G401.6 (cell line): ENCODE results near the gene ZNF777.

ENCODE experiments used
- FAIRE-seq: peaks from 2 replicates; lab custom pipeline; 2012; peaks lifted over from hg19 to GRCh38; lab: Jason Lieb, UNC

The ZNF777 gene

DNA sequence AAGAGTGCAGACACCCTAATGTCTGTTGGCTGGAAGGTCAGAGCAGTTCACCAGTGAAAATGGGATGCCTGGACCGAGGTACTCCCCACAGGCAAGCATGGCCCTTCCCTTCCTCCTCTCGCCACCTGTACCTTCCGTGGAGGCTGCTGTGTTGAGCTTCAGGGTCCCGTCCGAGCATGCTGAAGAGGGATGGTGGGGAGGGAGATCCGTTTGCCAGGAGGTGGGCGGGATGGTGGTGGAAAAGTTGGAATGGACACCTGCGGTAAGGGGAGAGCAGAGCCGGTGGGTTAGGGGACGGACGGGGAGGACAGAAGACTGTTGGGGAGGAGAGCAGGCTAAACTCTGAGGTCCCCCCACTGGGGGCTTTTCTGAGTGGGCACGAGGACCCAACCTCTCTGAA, 15.9 kb upstream of the ZNF777 start:
- FAIRE-seq = no peak

GRCh38 chr7:149475121-149476045, 14.5 kb upstream of the ZNF777 start:
- no peak for FAIRE-seq

DNA sequence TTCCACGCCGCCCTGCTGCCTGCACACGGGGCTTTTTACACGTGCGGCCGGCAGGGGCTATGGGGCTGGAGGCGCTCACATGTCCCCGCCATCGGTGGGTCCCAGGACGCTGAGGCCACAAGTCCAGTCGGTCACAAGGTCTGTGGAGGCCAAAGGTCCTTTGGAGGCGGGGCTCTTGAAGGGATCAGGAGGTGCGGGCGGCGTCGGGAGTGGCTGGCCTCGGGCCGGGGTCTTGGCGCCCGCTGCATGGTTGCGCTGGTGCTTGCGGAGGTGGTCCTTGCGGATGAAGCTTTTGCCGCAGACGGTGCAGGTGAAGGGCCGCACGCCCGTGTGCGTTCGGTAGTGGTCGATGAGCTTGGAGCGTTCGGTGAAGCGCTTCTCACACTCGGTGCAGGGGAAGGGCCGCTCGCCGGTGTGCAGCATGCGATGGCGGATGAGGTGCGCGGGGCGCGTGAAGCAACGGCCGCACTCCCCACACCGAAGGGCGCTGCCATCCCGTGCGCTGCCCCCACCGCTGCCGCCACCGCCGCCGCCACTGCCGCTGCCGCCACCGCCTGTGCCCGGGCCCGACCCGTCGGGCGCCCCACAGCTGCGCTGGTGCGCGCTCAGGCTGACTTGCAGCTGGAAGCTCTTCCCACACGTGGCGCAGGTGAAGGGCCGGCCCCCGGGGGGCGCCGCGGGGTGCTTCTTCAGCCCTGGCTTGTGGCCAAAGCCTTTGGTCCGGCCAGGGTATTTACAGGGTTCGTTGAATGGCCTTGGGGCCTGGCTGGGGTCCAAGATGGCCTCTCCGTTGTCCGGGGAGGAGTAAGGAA, 13.7 kb upstream of the ZNF777 start:
- no peak for FAIRE-seq

DNA sequence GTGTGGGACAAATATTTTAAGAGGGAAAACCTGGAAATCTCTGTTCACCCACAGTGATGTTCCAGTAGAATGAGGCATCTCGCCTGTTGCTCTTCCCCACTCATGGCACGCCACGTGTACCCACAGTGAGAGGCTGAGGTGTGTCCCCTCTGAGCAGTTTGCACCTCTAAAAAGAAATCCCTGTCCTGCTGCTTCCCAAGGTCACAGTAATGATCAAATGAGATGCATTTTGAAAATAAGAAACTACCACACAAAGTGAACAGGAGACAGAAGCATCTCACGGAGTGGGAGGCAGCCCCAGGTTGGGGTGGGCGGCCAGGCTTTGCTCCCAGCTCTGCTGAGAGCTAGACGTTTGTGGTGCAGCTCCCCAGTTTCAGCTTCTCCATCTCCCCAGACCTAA, 12.4 kb upstream of the ZNF777 start:
- FAIRE-seq = no peak

DNA sequence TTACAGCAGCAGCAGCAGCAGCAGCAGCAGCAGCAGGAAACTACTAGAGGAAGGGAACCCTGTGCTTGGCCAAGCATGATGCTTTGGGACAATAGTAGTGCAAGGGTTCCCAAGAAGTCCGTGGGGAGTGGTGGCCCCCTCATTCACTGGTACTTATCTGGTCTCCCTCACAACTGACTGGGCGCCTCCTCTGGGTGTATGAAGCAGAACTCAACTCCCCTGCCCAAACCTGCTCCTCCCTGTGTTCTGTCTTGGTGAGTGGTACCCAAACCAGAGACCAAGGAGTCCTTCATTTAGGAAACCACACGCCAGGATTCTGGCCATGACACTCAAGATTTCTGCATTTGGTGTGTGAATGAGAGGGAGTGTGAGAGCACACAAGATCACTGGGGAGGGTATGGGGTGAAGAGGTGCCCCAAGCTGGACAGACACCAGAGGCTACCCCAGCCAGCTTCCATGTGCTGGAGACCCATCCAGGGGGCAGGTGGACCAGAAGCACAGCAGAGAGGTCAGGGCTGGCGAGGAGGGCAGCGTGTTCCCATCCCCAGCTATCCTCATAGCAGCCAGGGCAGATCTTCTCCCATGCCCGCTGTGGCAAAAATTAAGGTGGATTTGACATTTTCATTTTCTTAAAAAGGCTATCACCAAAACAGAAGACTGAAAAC, 10.6 kb upstream of the ZNF777 start:
- no peak for FAIRE-seq

GRCh38 chr7:149469806-149470205, 8.9 kb upstream of the ZNF777 start:
- no peak for FAIRE-seq

GRCh38 chr7:149468208-149468607, 7.3 kb upstream of the ZNF777 start:
- FAIRE-seq = no peak

DNA sequence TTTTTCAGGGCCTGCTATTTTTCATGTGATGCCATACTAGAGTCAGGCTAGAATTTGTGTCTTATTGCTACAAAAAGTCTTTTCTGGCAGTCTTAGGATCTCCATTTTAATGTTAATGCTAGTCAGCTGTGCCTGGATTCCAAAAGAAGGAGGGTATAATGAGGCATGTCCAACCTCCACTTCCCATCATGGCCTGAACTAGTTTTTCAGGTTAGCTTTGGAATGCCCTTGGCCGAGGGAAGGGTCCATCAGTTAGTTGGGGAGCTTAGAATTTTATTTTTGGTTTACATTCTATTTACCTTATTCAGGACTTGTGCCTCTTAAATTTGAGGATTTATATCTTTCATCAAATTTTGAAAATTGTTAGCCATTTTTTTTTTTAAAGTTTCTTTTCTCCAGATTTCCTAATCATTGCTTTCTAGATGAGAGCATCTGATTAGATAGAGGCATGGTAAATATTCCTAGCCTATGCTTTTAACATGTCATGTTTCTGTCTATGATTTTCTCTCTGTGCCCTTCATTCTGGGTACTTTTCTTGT, 6.5 kb upstream of the ZNF777 start:
- FAIRE-seq = no peak

GRCh38 chr7:149466364-149466763, 5.5 kb upstream of the ZNF777 start:
- FAIRE-seq = peak; percentile 8

DNA sequence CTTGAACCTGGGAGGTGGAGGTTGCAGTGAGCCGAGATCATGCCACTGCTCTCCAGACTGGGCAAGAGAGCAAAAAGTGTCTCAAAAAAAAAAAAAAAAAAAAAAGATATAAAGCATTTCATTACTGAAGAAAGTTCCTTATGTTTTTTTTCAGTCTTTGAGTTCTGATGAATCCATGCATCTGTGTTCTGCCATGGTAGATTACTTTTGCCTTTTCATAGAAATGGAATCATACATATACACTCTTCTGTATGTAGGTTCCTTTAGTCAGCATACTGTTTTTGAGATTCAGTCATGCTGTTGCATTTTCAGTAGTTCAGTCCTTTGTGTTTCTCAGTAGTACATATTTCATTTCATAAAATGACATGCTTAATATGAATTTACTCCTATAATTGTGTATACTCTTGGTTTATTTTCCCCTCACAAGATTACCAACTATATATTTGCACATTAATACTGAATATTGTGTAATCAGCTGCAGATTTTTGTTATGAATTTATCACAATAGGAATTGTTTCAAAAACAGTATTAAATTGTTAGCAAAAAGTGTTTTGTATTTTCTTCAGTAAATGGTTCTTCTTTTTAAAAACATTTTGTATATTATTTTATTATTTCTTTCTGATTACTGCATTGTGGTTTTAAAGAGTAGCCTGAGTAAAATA, 2.8 kb upstream of the ZNF777 start:
- FAIRE-seq = peak; percentile 11

DNA sequence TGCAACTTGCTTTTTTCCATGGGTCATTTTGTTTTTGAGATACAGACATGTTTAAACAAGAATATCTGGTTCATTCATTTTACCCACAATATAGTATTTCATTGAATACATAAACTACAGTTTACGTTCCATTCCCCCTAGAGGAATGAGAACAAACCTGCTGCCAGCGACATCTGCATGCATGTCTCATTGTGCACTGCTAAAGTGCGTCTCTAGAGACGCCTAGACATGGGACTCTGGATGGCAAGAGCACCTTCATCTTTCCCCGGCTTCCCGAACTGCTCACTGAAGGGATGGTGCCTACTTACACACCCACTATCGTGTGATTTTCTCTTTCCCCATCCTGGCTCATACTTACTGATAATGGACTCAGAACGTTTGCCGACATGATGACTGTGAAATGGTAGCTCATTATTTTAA, 1.2 kb upstream of the ZNF777 start:
- FAIRE-seq = no peak

DNA sequence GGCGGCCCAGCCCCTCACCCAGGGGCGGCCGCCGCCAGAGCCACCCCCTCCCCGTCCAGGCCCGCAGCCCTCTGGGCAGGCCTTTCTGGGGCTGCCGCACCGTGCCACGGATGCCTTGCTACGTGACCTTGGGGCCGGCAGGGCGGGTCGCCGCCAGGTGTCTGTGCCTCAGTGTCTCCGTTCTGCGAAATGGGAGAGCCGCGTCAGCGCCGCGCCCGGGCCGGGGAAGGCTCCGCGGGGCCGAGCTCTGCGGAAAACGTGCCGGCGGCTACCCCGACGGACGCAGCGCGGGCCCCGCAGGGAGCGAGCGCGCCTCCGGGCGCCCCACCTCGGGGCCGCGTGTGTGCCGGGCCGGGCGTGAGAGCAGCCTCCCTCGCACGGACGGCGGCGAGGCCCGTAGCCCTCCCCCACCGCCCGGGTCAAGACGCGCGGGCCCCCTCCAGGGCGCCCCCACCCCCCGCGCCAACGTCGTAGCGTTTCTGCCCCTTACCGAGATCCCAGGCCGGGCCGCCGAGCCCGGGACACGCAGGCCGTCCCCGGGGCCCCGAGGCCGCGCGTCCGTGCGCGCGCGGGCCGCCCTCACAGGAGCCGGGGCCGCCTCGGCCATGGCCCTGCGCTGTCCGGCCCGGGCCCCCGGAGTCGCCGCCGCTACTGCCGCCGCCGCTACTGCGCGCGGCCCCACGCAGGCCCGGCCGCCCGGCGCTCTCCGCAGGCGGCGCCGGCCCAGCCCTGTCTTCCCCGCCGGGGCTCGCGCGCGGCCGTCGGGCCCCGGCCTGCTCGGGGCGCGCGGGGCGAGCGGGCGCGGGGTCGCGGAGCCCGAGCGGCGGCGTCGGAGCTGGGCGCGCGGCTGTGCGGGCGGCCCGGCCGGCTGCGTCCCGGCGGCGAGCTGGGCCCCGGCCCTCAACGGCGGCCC, 1.1 kb downstream of the ZNF777 start:
- FAIRE-seq = no peak

DNA sequence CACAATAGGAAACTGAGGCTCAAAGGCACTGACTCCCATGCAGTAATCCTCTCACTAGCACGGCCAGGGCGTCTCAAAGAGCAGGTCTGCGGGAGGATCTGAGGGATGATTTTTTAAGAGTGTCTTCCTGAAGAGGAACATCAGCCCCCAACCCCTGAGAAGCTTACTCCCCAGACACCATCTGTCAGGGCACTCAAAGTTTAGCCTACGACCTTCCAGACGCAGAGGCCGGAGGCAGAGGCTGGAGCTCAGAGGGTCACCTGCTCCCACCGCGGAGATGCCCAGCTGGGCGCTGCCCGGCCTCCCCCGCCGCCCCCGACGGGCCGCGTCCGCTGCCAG, 1.7 kb downstream of the ZNF777 start:
- FAIRE-seq = no peak

GRCh38 chr7:149458235-149458634, 2.6 kb downstream of the ZNF777 start:
- no peak for FAIRE-seq

DNA sequence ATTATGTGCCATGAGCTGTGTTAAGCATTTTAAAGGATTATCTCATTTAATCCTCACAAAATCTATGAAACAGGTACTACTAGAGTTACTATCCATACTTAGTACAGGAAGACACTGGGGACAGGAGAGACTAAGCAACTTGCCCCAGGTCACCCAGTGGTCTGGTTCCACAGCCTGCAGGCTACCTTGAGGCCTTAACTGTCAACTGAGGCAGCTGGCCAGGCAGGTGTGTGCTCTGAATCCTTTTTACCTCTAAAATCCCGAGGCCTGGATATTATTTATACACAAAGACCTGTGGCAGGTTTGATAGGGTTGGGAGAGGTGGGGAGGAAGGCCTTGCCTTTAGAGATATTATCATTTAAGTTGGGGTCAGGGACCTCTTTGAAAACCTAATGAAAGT, 3.1 kb downstream of the ZNF777 start:
- FAIRE-seq = no peak

- FAIRE-seq = no peak
Observed at GRCh38 chr7:149456506-149457421, 4.1 kb downstream of the ZNF777 start.

- no peak for FAIRE-seq
Observed at GRCh38 chr7:149455175-149455950, 5.5 kb downstream of the ZNF777 start.

DNA sequence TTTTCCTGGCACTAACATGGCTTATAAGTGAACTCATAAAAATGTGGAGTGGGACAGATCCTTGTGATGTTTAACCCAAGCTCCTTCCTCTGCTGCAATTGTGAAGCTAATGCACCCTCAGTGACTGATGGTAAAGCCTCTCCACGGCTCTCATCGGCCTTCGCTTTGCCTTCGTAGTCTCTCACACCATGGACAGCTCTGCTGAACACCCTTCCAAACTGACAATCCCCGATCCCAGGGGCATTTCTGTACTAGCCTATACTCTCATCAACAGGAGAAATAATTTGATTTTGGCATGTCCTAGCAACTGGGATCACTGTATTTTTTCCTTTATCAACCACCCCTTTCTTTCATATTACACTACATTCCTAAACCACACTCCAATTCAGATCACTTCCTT, 6.1 kb downstream of the ZNF777 start:
- no peak for FAIRE-seq

DNA sequence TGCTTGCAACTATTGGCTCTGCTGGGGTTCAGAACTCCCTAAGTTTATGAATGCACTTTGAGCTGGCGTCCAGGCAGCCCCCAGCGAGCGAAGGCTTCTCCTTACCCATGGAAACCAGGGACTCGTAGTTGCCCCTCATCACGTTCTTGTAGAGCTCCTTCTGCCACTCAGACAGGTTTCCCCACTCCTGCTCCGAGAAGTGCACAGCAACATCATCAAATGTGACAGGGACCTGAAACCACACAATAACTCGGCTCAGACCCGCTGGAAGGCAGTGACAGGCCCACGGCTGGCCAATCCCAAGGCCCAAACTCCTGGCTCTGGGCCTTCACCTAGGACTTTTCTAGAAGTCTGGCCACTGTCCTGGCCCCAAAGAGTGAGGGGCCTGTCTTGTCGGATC, 6.9 kb downstream of the ZNF777 start:
- FAIRE-seq = no peak
